Kidney epithelial cell (primary cell): ENCODE results near the gene RAB36. TPM values are rescaled to one million over a fixed set of nuclear protein-coding genes. Genes with fewer than 3 reads are reported as not detected.

Experiments
- DNase-seq: peaks from one replicate; pipeline ENCODE4 v3.0.0-alpha.2; 2010; ENCODE audit warnings: low read depth
- H3K27me3 ChIP-seq: 2 replicates; pipeline ENCODE4 v1.6.0; 2011; ENCODE audit warnings: low read length; ENCODE audit not compliant: control insufficient read depth, insufficient read depth
- H3K36me3 ChIP-seq: 2 replicates; pipeline ENCODE4 v1.5.1; 2011; ENCODE audit warnings: low read length; ENCODE audit not compliant: control insufficient read depth, insufficient read depth
- H3K4me3 ChIP-seq: 2 replicates; pipeline ENCODE4 v1.5.1; 2011; ENCODE audit warnings: low read depth, mild to moderate bottlenecking, control low read depth, low read length
- CTCF ChIP-seq: IDR thresholded peaks from 2 replicates; pipeline ENCODE4 v1.5.1; 2011; ENCODE audit warnings: mild to moderate bottlenecking, moderate library complexity, low read length, control low read depth, inconsistent platforms; ENCODE audit not compliant: insufficient read depth, poor library complexity, severe bottlenecking
- total RNA-seq: library from RNA; depleted of rRNA; stranded (reverse); fragments of >200 nt; gene quantifications from 2 replicates; pipeline ENCODE4 v1.2.3, GENCODE V29; 2015

Gene RAB36
- total RNA-seq, 1 donor from 2014 or later: 5.7 TPM

DNA sequence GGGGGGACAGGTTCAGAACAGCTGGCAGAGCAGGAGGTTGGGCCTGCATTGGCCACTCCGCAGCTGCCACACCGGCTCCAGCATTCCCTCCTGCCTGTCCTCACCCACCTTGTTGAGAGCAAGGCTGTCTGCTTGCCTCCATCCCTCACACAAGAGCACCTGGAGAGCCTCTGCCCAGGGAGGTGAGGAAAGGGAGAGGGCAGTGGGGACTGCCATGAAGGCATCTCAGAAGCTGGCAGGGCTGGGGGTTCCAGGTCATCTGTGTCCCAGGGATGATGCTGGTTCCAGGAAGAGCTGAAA, 30.6 kb upstream of the RAB36 start:
- DNase-seq: no peak
- no peaks in the 10 kb centered on the region for H3K27me3 ChIP-seq
- TF ChIP-seq CTCF: no peak
- no peaks in the 10 kb centered on the region for H3K36me3 ChIP-seq
- H3K4me3 ChIP-seq: no peak overlapping the region

GRCh38 chr22:23115369-23115768, 29.9 kb upstream of the RAB36 start:
- Histone ChIP-seq H3K4me3 (no peak overlapping the region), H3K36me3 (no peaks in the 10 kb centered on the region), H3K27me3 (no peaks in the 10 kb centered on the region)
- TF ChIP-seq CTCF: no peak
- DNase-seq: no peak

DNA sequence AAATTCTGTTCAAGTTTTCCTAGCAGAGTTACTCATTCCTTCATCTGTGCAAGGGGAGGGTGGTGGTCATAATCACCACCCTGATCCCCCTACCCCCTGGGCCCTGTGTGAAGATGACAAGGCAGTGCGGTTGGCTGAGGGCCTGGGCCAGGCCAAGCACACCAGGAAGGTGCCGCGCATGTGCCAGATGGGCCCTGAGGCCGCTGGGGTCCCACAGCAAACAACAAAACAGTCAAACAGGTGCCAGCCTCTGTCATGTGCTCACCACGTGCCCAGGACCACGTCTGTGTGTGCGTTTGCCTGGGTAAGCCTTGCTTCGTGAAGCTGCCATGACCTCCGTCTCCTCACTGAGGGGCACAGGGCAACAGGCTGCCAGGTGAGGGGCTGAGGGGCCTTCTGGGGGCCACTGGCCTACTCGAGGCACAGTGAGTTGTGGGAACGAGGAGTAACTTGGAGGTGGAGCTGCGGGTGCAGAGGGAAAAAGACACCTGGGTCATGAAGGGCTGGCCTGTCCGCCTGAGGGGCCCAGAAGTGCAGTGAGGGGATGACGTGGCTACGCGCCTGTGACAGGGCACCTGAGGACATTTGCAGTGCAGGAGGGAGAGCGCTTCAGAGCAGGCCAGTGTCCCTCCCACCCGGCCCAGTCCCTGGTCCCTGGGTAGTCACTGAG, 29.3 kb upstream of the RAB36 start:
- DNase-seq: no peak
- Histone ChIP-seq H3K27me3 (no peaks in the 10 kb centered on the region), H3K4me3 (no peak overlapping the region), H3K36me3 (no peaks in the 10 kb centered on the region)
- TF ChIP-seq CTCF: no peak

- Histone ChIP-seq H3K4me3 (no peak overlapping the region), H3K36me3 (no peaks in the 10 kb centered on the region), H3K27me3 (no peaks in the 10 kb centered on the region)
- TF ChIP-seq CTCF: no peak
- no peak for DNase-seq
Measured at GRCh38 chr22:23116506-23117263, 28.6 kb upstream of the RAB36 start.

DNA sequence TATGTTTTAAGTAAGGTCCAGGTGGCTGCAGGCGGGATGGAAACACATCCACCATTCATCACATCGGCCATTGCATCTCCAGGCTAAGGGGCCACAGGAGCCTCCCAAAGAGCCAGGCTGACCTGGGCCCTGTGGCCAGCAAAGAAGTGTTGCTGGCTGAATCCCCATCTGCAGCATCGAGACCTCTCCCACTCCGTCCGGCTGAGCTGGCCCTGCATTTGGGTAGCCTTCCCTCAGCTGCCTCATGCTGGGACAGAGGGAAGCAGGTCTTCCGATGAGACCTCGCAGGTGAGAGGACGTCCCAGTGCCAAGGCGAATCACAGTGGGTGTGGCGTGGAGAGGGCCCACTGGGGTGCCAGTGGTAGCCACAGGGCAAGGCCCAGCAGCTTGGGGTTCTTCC, 28.0 kb upstream of the RAB36 start:
- no peak for DNase-seq
- no peak for TF ChIP-seq CTCF
- no peaks in the 10 kb centered on the region for H3K27me3 ChIP-seq
- no peak overlapping the region for H3K4me3 ChIP-seq
- H3K36me3 ChIP-seq: no peaks in the 10 kb centered on the region
